GM12878 (cell line): ENCODE results near the gene ALX4. TPM values are rescaled to one million over a fixed set of nuclear protein-coding genes. Genes with fewer than 3 reads are reported as not detected.

Experiments
- ATAC-seq: fragments of 200-7000 bp; cut with Tn5 transposase; 3 replicates; pipeline ENCODE4 v1.9.1; 2020; ENCODE audit warnings: mild to moderate bottlenecking, moderate library complexity
- BruUV-seq: library from RNA; stranded (reverse); fragments of 400-500 nt; replicated peaks from 2 replicates; lab custom pipeline; 2021; lab: Mats Ljungman, UMichigan
- CTCF ChIA-PET: fragments of 300-600 bp; sonication (Branson Sonifier 250); formaldehyde crosslinking; extraction: SDS; loops from one replicate; lab custom pipeline; 2021; ENCODE audit warnings: inconsistent platforms; lab: Yijun Ruan, JAX
- POLR2A ChIA-PET: fragments of 350-600 bp; formaldehyde crosslinking; extraction: SDS; loops from one replicate; lab custom pipeline; 2021; ENCODE audit warnings: inconsistent platforms; lab: Charles Lee
- RAD21 ChIA-PET: fragments of 300-600 bp; sonication (Branson Sonifier 250); formaldehyde crosslinking; loops from one replicate; lab custom pipeline; 2023; ENCODE audit warnings: antibody characterized with exemption; ENCODE audit not compliant: unreplicated experiment; lab: Charles Lee
- SMC1A ChIA-PET: fragments of 300-600 bp; sonication (Branson Sonifier 250); formaldehyde crosslinking; loops from one replicate; lab custom pipeline; 2023; ENCODE audit not compliant: unreplicated experiment, uncharacterized antibody; lab: Charles Lee
- DNase-seq: peaks from one replicate; pipeline ENCODE4 v3.0.0-alpha.2; 2011; ENCODE audit warnings: low read depth, low spot score
- FAIRE-seq: peaks from 3 replicates; lab custom pipeline; 2011; peaks lifted over from hg19 to GRCh38; lab: Jason Lieb, UNC
- H2AFZ ChIP-seq: 2 replicates; pipeline ENCODE4 v1.6.0; 2011; ENCODE audit warnings: low read depth, low read length, control low read depth; ENCODE audit not compliant: control insufficient read depth
- H3K27ac ChIP-seq: 2 replicates; pipeline ENCODE4 v1.5.1; 2011; ENCODE audit warnings: control low read depth; ENCODE audit not compliant: control insufficient read depth, insufficient read depth
- H3K27me3 ChIP-seq, 2 experiments: replicated peaks in 1 of 2; 2 replicates each; pipeline versions ENCODE4 v1.6.0 to v1.6.1; 2011; ENCODE audit warnings: low read length in 1 of 2; ENCODE audit not compliant: control insufficient read depth in 2 of 2, insufficient read depth in 2 of 2
- H3K36me3 ChIP-seq, 2 experiments: 2 replicates each; pipeline ENCODE4 v1.5.1; 2011; ENCODE audit warnings: low read length in 1 of 2; ENCODE audit not compliant: control insufficient read depth in 2 of 2, insufficient read depth in 2 of 2
- H3K4me1 ChIP-seq: 2 replicates; pipeline ENCODE4 v1.6.1; 2011; ENCODE audit warnings: mild to moderate bottlenecking, low read length, moderate library complexity, mixed read lengths; ENCODE audit not compliant: control insufficient read depth, insufficient read depth
- H3K4me2 ChIP-seq: 2 replicates; pipeline ENCODE4 v1.6.0; 2011; ENCODE audit warnings: control low read depth; ENCODE audit not compliant: control insufficient read depth, insufficient read depth
- H3K4me3 ChIP-seq: fragments of 200-600 bp; sonication (generic); 2 replicates; pipeline ENCODE4 v1.5.1; 2016
- H3K79me2 ChIP-seq: 2 replicates; pipeline ENCODE4 v1.6.0; 2011; ENCODE audit warnings: low read length; ENCODE audit not compliant: control insufficient read depth, insufficient read depth
- H3K9ac ChIP-seq: 2 replicates; pipeline ENCODE4 v1.8.0; 2011; ENCODE audit warnings: low read length, control low read depth, mixed read lengths; ENCODE audit not compliant: control insufficient read depth, insufficient read depth
- H3K9me3 ChIP-seq: replicated peaks from 3 replicates; pipeline ENCODE4 v1.5.1; 2011; ENCODE audit warnings: mild to moderate bottlenecking, low read length; ENCODE audit not compliant: control insufficient read depth, insufficient read depth
- H4K20me1 ChIP-seq: 2 replicates; pipeline ENCODE4 v1.6.0; 2011; ENCODE audit not compliant: control insufficient read depth, insufficient read depth
- BCL11A ChIP-seq: IDR thresholded peaks from 2 replicates; pipeline ENCODE4 v1.6.1; 2011; ENCODE audit warnings: low read depth, low read length
- BRCA1 ChIP-seq: IDR thresholded peaks from 2 replicates; pipeline ENCODE4 v1.6.1; 2011; ENCODE audit warnings: low read depth, low read length, improper control_type of control experiment
- CHD4 ChIP-seq: fragments of 200-600 bp; sonication (generic); IDR thresholded peaks from 2 replicates; pipeline ENCODE4 v1.6.1; 2016; ENCODE audit warnings: mild to moderate bottlenecking
- PBX3 ChIP-seq: IDR thresholded peaks from 2 replicates; pipeline ENCODE4 v1.6.1; 2011; ENCODE audit warnings: mild to moderate bottlenecking, low read depth, low read length, moderate library complexity; ENCODE audit not compliant: insufficient replicate concordance
- POLR2AphosphoS5 ChIP-seq: IDR thresholded peaks from 2 replicates; pipeline ENCODE4 v1.6.1; 2011; ENCODE audit warnings: mild to moderate bottlenecking, low read length, inconsistent platforms
- POU2F2 ChIP-seq: IDR thresholded peaks from 3 replicates; pipeline ENCODE4 v1.6.1; 2011; ENCODE audit warnings: low read depth, mild to moderate bottlenecking, low read length, borderline replicate concordance
- RELA ChIP-seq: fragments of 450-650 bp; IDR thresholded peaks from 2 replicates; pipeline ENCODE4 v1.8.0; 2014; ENCODE audit warnings: borderline replicate concordance; ENCODE audit not compliant: partially characterized antibody
- SUPT20H ChIP-seq: IDR thresholded peaks from 2 replicates; pipeline ENCODE4 v1.6.1; 2011; ENCODE audit warnings: low read depth, mild to moderate bottlenecking, low read length, moderate library complexity, borderline replicate concordance; ENCODE audit not compliant: control insufficient read depth
- TBL1XR1 ChIP-seq: IDR thresholded peaks from 2 replicates; pipeline ENCODE4 v1.6.1; 2012; ENCODE audit warnings: low read depth, low read length, improper control_type of control experiment
- WRNIP1 ChIP-seq: IDR thresholded peaks from 2 replicates; pipeline ENCODE4 v1.6.1; 2011; ENCODE audit warnings: low read depth, low read length, improper control_type of control experiment, borderline replicate concordance
- ZBTB4 ChIP-seq: fragments of 450-650 bp; formaldehyde crosslinking; IDR thresholded peaks from 2 replicates; pipeline ENCODE4 v1.4.0; 2022; ENCODE audit warnings: mild to moderate bottlenecking, moderate library complexity
- ZNF24 ChIP-seq: fragments of 450-650 bp; IDR thresholded peaks from 2 replicates; pipeline ENCODE4 v1.6.1; 2017; ENCODE audit warnings: antibody characterized with exemption, mild to moderate bottlenecking
- WGBS: methylation state at CpG from one replicate; pipeline ENCODE4 v1.1.6; 2016; ENCODE audit warnings: low lambda C conversion rate; ENCODE audit not compliant: insufficient replicate concordance, insufficient coverage; ENCODE audit errors: missing lambda C conversion rate; 5-methylcytosine and 5-hydroxymethylcytosine counted together
- in situ Hi-C: fragments of 300-500 bp; cut with MboI; formaldehyde crosslinking; loops from 9 replicates; pipeline ENCODE4 v1.14.3; 2018; ENCODE audit warnings: mixed read lengths
- intact Hi-C: fragments of 100-400 bp; cut with micrococcal nuclease; formaldehyde crosslinking; loops from one replicate; pipeline ENCODE4 v1.14.2; 2022; ENCODE audit not compliant: unreplicated experiment
- polyA plus RNA-seq, 11 experiments: library from polyadenylated mRNA; depleted of rRNA in 4 of 11; unstranded in 6 of 11; stranded (reverse) in 5 of 11; fragments of >200 nt; fragmentation: Nextera tagmentation in 4 of 11; fragmentation: Illumina TruSeq in 1 of 11; extraction: Ambion mirVana in 4 of 11; extraction: Trizol in 1 of 11; gene quantifications; 1 replicate in 1 of 11; 2 replicates in 10 of 11; pipeline versions ENCODE4 v1.2.1 to v1.2.3, GENCODE V29; 2011 to 2016; ENCODE audit warnings: inconsistent platforms in 2 of 11, missing spikeins in 2 of 11, low read depth in 1 of 11
- total RNA-seq, 4 experiments: library from RNA; depleted of rRNA in 3 of 4; stranded (reverse); fragments of >200 nt in 3 of 4; fragmentation: Illumina TruSeq in 1 of 4; extraction: Trizol in 1 of 4; gene quantifications; 2 replicates each; pipeline versions ENCODE4 v1.2.1 to v1.2.3, GENCODE V29; 2013 to 2021
- TF ChIP-seq, protein P1 (sequence below): fragments of 450-650 bp; IDR thresholded peaks from 2 replicates; pipeline ENCODE4 v1.6.1; 2014; ENCODE audit warnings: mild to moderate bottlenecking
- TF ChIP-seq, protein P2 (sequence below): fragments of 150-350 bp; IDR thresholded peaks from 2 replicates; pipeline ENCODE4 v1.6.1; 2016; ENCODE audit warnings: low read depth, low read length

ALX4 gene
- total and polyA plus RNA-seq, 10 of the 15 experiments (the other 5 are each of a cell fraction or from before 2014, with no cell fraction given): not detected

GRCh38 chr11:44349328-44349727 lies 39.4 kb upstream of the ALX4 start (continued):
- no peak for TF ChIP-seq BRCA1
- no peak for TF ChIP-seq ZNF24
- no peak for TF ChIP-seq RELA
- TF ChIP-seq, protein P1, sequence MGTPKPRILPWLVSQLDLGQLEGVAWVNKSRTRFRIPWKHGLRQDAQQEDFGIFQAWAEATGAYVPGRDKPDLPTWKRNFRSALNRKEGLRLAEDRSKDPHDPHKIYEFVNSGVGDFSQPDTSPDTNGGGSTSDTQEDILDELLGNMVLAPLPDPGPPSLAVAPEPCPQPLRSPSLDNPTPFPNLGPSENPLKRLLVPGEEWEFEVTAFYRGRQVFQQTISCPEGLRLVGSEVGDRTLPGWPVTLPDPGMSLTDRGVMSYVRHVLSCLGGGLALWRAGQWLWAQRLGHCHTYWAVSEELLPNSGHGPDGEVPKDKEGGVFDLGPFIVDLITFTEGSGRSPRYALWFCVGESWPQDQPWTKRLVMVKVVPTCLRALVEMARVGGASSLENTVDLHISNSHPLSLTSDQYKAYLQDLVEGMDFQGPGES: no peak

GRCh38 chr11:44348721-44349120 lies 38.8 kb upstream of the ALX4 start:
- H3K36me3 ChIP-seq: no peaks in the 10 kb centered on the region
- H3K4me3 ChIP-seq: no peak overlapping the region
- H3K27ac ChIP-seq: no peak overlapping the region
- H3K4me1 ChIP-seq: peaks cover 15% of the 10 kb centered on the region
- H4K20me1 ChIP-seq: no peaks in the 10 kb centered on the region
- ChIA-PET POLR2A (no interaction called here), CTCF (no interaction called here), RAD21 (no interaction called here), SMC1A (no interaction called here)
- FAIRE-seq (no peak), ATAC-seq (no peak), DNase-seq (no peak)
- no peak overlapping the region for H3K4me2 ChIP-seq
- 41% methylated on average over 10 of the region's 10 CpGs for WGBS
- no peak overlapping the region for H2AFZ ChIP-seq
- no TSS peak for BruUV-seq
- H3K27me3 ChIP-seq: peaks cover 0 to 5% of the 10 kb centered on the region in 2 experiments; a peak in 3 of 4 replicates
- H3K9me3 ChIP-seq: no peaks in the 10 kb centered on the region
- in situ Hi-C loops: no loop called here
- no peak overlapping the region for H3K9ac ChIP-seq
- intact Hi-C loops: no loop called here
- no peaks in the 10 kb centered on the region for H3K79me2 ChIP-seq
- no peak for TF ChIP-seq POLR2AphosphoS5
- TF ChIP-seq CHD4: no peak
- TF ChIP-seq PBX3: no peak
- no peak for TF ChIP-seq ZBTB4 (CRISPR knock-in tag)
- TF ChIP-seq SUPT20H: no peak
- no peak for TF ChIP-seq TBL1XR1
- no peak for TF ChIP-seq WRNIP1
- TF ChIP-seq, protein P2, sequence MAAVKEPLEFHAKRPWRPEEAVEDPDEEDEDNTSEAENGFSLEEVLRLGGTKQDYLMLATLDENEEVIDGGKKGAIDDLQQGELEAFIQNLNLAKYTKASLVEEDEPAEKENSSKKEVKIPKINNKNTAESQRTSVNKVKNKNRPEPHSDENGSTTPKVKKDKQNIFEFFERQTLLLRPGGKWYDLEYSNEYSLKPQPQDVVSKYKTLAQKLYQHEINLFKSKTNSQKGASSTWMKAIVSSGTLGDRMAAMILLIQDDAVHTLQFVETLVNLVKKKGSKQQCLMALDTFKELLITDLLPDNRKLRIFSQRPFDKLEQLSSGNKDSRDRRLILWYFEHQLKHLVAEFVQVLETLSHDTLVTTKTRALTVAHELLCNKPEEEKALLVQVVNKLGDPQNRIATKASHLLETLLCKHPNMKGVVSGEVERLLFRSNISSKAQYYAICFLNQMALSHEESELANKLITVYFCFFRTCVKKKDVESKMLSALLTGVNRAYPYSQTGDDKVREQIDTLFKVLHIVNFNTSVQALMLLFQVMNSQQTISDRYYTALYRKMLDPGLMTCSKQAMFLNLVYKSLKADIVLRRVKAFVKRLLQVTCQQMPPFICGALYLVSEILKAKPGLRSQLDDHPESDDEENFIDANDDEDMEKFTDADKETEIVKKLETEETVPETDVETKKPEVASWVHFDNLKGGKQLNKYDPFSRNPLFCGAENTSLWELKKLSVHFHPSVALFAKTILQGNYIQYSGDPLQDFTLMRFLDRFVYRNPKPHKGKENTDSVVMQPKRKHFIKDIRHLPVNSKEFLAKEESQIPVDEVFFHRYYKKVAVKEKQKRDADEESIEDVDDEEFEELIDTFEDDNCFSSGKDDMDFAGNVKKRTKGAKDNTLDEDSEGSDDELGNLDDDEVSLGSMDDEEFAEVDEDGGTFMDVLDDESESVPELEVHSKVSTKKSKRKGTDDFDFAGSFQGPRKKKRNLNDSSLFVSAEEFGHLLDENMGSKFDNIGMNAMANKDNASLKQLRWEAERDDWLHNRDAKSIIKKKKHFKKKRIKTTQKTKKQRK: no peak
- no peak for TF ChIP-seq POU2F2
- no peak for TF ChIP-seq BCL11A
